Breast epithelium (tissue), 3 donors: ENCODE data around the gene DCLRE1B.

Experiments
- POLR2A ChIP-seq: fragments of 450-650 bp; IDR thresholded peaks from one replicate; pipeline ENCODE4 v1.6.1; 2016; ENCODE audit warnings: antibody characterized with exemption, mild to moderate bottlenecking, moderate library complexity
- POLR2AphosphoS5 ChIP-seq, 3 donors: sonication (generic); formaldehyde crosslinking; IDR thresholded peaks; one replicate each; pipeline ENCODE4 v1.6.1; 2017; ENCODE audit warnings: antibody characterized with exemption in 3 of 3
- TF ChIP-seq, protein P1 (sequence below), 3 donors: fragments of 450-650 bp; IDR thresholded peaks; one replicate each; pipeline ENCODE4 v1.5.1; 2016 to 2017; ENCODE audit warnings: antibody characterized with exemption in 3 of 3, mild to moderate bottlenecking in 3 of 3, moderate library complexity in 3 of 3

DNA sequence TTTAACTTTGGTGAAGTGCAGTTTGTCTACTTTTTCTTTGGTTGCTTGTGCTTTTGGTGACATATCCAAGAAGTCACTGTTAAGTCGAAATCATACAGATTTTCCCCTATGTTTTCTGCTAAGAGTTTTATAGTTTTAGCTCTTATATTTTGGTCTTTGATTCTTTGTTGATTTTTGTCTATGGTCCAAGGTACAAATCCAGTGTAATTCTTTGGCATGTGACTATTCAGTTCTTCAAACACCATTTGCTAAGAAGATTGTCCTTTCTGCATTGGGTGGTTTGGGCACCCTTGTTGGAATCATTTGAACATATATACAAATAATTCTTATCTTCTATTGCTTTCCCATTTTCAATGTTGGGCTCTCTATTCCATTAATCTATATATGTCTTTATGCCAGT lies 40.2 kb downstream of the DCLRE1B start:
- TF ChIP-seq, protein P1, sequence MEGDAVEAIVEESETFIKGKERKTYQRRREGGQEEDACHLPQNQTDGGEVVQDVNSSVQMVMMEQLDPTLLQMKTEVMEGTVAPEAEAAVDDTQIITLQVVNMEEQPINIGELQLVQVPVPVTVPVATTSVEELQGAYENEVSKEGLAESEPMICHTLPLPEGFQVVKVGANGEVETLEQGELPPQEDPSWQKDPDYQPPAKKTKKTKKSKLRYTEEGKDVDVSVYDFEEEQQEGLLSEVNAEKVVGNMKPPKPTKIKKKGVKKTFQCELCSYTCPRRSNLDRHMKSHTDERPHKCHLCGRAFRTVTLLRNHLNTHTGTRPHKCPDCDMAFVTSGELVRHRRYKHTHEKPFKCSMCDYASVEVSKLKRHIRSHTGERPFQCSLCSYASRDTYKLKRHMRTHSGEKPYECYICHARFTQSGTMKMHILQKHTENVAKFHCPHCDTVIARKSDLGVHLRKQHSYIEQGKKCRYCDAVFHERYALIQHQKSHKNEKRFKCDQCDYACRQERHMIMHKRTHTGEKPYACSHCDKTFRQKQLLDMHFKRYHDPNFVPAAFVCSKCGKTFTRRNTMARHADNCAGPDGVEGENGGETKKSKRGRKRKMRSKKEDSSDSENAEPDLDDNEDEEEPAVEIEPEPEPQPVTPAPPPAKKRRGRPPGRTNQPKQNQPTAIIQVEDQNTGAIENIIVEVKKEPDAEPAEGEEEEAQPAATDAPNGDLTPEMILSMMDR (IDR thresholded peaks at IDR 0.05): no peak
- TF ChIP-seq POLR2A (no peak), POLR2AphosphoS5 (IDR thresholded peaks at IDR 0.05) (no peak)
